Testis (tissue), 2 donors: Measurements from ENCODE around the gene TRAPPC12.

ENCODE experiments used
- POLR2A ChIP-seq: fragments of 450-650 bp; IDR thresholded peaks from one replicate; pipeline ENCODE4 v1.6.1; 2017; ENCODE audit warnings: antibody characterized with exemption, mild to moderate bottlenecking, moderate library complexity
- TF ChIP-seq, protein P1 (sequence below), 3 experiments: fragments of 450-650 bp in 2 of 3; fragments of 200-600 bp in 1 of 3; sonication (generic) in 1 of 3; IDR thresholded peaks; one replicate each; pipeline ENCODE4 v1.5.1; 2016 to 2019; ENCODE audit warnings: antibody characterized with exemption in 3 of 3, mild to moderate bottlenecking in 2 of 3, moderate library complexity in 1 of 3

DNA sequence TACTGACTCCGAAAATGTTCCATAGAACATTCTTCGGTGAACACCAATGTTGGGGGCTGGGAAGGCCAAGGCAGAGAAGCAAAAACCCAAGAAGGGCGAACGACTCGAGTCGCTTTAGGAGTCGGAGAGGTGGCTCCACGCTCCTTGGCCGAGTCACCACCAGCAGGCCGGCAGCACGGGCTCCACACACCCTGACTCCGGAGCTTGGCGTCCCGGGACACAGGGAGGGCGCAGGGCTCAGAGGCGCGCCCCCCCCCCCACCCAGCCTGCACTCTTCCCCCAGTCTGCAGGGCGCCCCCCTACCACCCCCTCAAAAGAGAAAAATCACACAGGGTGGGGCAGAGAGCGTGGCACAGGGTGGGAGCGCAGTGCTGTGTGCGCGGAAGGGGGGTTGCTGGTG lies 147.4 kb downstream of the TRAPPC12 start:
- TF ChIP-seq, protein P1, sequence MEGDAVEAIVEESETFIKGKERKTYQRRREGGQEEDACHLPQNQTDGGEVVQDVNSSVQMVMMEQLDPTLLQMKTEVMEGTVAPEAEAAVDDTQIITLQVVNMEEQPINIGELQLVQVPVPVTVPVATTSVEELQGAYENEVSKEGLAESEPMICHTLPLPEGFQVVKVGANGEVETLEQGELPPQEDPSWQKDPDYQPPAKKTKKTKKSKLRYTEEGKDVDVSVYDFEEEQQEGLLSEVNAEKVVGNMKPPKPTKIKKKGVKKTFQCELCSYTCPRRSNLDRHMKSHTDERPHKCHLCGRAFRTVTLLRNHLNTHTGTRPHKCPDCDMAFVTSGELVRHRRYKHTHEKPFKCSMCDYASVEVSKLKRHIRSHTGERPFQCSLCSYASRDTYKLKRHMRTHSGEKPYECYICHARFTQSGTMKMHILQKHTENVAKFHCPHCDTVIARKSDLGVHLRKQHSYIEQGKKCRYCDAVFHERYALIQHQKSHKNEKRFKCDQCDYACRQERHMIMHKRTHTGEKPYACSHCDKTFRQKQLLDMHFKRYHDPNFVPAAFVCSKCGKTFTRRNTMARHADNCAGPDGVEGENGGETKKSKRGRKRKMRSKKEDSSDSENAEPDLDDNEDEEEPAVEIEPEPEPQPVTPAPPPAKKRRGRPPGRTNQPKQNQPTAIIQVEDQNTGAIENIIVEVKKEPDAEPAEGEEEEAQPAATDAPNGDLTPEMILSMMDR (IDR thresholded peaks at IDR 0.05) = no peak
- no peak for TF ChIP-seq POLR2A
